ENCODE measurements around the gene DCP1A. TPM values are rescaled to one million over a fixed set of nuclear protein-coding genes. Genes with fewer than 3 reads are reported as not detected.

The DCP1A gene
- total and polyA plus RNA-seq, 9 of the 15 experiments (the other 6 are each of a cell fraction or from before 2014, with no cell fraction given) = 6.6 to 33.7 (median 13.3) TPM

DNA sequence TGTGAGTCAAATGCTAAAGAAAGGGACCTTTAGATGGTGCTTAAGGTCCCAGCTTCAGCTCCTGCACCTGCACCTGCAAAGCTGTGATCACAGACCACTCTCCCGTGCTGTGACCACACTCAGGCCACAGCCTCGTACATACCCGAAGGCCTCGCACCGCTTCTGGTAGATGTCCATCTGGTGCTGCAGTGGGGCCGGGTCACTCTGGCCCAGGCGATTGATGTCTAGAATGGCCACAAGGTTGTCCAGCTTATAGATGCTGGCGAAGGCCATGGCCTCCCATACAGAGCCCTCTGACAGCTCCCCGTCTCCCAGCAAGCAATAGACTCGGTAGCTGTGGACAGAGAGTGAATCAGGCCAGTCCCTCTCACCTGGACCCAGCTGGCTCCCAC lies 112.5 kb downstream of the DCP1A start:
- Histone ChIP-seq H3K4me2 (ENCODE audit: insufficient read depth, low read length) (no peak overlapping the region), H3K36me3 (ENCODE audit: control insufficient read depth, insufficient read depth, low read length) (peaks cover 95% of the 10 kb centered on the region), H3K9me1 (ENCODE audit: control insufficient read depth, insufficient read depth, low read length) (no peaks in the 10 kb centered on the region), H3K27ac (ENCODE audit: extremely low read depth, low read depth, low read length) (no peak overlapping the region; the same call in 2 of the 3 replicates), H3K9ac (ENCODE audit: insufficient read depth in 1 of 2, low read depth in 2 of 2, low read length in 2 of 2) (peak overlapping the region in 1 of 2 experiments; percentile 58; a peak in 1 of 4 replicates), H3K4me3 (no peak overlapping the region), H3K27me3 (ENCODE audit: control insufficient read depth in 2 of 2, insufficient read depth in 2 of 2, low read length in 2 of 2) (no peaks in the 10 kb centered on the region), H2AFZ (ENCODE audit: low read depth, low read length) (no peak overlapping the region), H3K4me1 (replicated peaks in 1 of 2; ENCODE audit: control insufficient read depth in 2 of 2, insufficient read depth in 2 of 2, low read length in 2 of 2) (peaks cover 12 to 19% of the 10 kb centered on the region in 2 experiments), H4K20me1 (replicated peaks; ENCODE audit: control insufficient read depth, insufficient read depth, low read length) (no peaks in the 10 kb centered on the region), H3K79me2 (ENCODE audit: control insufficient read depth, insufficient read depth, low read length) (no peaks in the 10 kb centered on the region; the same call in 2 of the 3 replicates), H3K9me3 (replicated peaks; ENCODE audit: control insufficient read depth, insufficient read depth, low read depth, low read length) (no peaks in the 10 kb centered on the region)
- POLR2A ChIA-PET = interaction anchor here (1.6 kb wide), 1 partner anchor 17 kb away, joined by 3 read pairs; no protein-coding TSS in a partner anchor
- in situ Hi-C loops (cut with MboI) = no loop called here
- ATAC-seq (no peak), DNase-seq (ENCODE audit: extremely low read depth in 1 of 4, low spot score in 3 of 4) (no peak), FAIRE-seq (no peak)
- intact Hi-C loops (cut with micrococcal nuclease) = no loop called here
- 99% methylated on average over 10 of the region's 10 CpGs for WGBS (ENCODE audit: insufficient coverage, low coverage, missing lambda C conversion rate)
- CTCF ChIA-PET (ENCODE audit: low intra/inter-chr PET ratio) = no interaction called here
- BruUV-seq (replicated peaks) = no TSS peak
- TF ChIP-seq STAT5A (IDR thresholded peaks at IDR 0.05; ENCODE audit: borderline replicate concordance, low read length) (no peak), SPI1 (IDR thresholded peaks at IDR 0.05; ENCODE audit: borderline replicate concordance, low read depth, low read length) (no peak), KAT7 (CRISPR knock-in tag; IDR thresholded peaks at IDR 0.05; ENCODE audit: borderline replicate concordance) (no peak), WHSC1 (IDR thresholded peaks at IDR 0.05; ENCODE audit: low read length) (no peak), ZBTB7A (IDR thresholded peaks at IDR 0.05; ENCODE audit: borderline replicate concordance, control insufficient read depth, low read depth, low read length) (no peak), KDM5B (IDR thresholded peaks at IDR 0.05; ENCODE audit: insufficient replicate concordance, low read depth, low read length) (no peak), CREB1 (IDR thresholded peaks at IDR 0.05) (no peak), CREB1 (CRISPR knock-in tag; IDR thresholded peaks at IDR 0.05) (no peak), ZNF717 (CRISPR knock-in tag; IDR thresholded peaks at IDR 0.05) (no peak), MCM3 (IDR thresholded peaks at IDR 0.05) (no peak), ZNF175 (CRISPR knock-in tag; IDR thresholded peaks at IDR 0.05; ENCODE audit: low read depth) (no peak), COPS2 (conservative IDR thresholded peaks at IDR 0.05) (no peak), MCM5 (IDR thresholded peaks at IDR 0.05; ENCODE audit: low read depth) (no peak)
- TF ChIP-seq, protein P1, sequence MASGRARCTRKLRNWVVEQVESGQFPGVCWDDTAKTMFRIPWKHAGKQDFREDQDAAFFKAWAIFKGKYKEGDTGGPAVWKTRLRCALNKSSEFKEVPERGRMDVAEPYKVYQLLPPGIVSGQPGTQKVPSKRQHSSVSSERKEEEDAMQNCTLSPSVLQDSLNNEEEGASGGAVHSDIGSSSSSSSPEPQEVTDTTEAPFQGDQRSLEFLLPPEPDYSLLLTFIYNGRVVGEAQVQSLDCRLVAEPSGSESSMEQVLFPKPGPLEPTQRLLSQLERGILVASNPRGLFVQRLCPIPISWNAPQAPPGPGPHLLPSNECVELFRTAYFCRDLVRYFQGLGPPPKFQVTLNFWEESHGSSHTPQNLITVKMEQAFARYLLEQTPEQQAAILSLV (tag; IDR thresholded peaks at IDR 0.05) = no peak
- TF ChIP-seq, protein P2, sequence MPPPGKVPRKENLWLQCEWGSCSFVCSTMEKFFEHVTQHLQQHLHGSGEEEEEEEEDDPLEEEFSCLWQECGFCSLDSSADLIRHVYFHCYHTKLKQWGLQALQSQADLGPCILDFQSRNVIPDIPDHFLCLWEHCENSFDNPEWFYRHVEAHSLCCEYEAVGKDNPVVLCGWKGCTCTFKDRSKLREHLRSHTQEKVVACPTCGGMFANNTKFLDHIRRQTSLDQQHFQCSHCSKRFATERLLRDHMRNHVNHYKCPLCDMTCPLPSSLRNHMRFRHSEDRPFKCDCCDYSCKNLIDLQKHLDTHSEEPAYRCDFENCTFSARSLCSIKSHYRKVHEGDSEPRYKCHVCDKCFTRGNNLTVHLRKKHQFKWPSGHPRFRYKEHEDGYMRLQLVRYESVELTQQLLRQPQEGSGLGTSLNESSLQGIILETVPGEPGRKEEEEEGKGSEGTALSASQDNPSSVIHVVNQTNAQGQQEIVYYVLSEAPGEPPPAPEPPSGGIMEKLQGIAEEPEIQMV (tag; conservative IDR thresholded peaks at IDR 0.05; ENCODE audit: low read depth) = no peak

All from K562 (cell line).